A549 (cell line): ENCODE measurements around the gene GAL3ST3. TPM values are rescaled to one million over a fixed set of nuclear protein-coding genes. Genes with fewer than 3 reads are reported as not detected.

Experiments
- ATAC-seq, 2 experiments: fragments of 200-7000 bp in 1 of 2; fragments of >200 bp in 1 of 2; cut with Nextera tagmentation in 1 of 2; cut with Tn5 transposase in 1 of 2; 3 replicates each; pipeline versions ENCODE4 v1.8.0 to v1.9.1; 2018 to 2020; ENCODE audit warnings: mild to moderate bottlenecking in 1 of 2, moderate library complexity in 1 of 2
- CTCF ChIA-PET: fragments of 300-600 bp; sonication (Branson Sonifier 250); formaldehyde crosslinking; extraction: SDS; loops from one replicate; lab custom pipeline; 2021; ENCODE audit warnings: antibody characterized with exemption, inconsistent platforms; lab: Yijun Ruan, JAX
- POLR2A ChIA-PET: fragments of 350-600 bp; formaldehyde crosslinking; extraction: SDS; loops from one replicate; lab custom pipeline; 2021; ENCODE audit warnings: antibody characterized with exemption, inconsistent platforms; lab: Yijun Ruan, JAX
- DNase-seq, 2 experiments: peaks; one replicate each; pipeline versions ENCODE4 v3.0.0 to v3.0.0-alpha.2; 2011 to 2016; ENCODE audit warnings: low read depth in 1 of 2, low spot score in 1 of 2
- FAIRE-seq: peaks from 2 replicates; lab custom pipeline; 2011; peaks lifted over from hg19 to GRCh38; lab: Jason Lieb, UNC
- H3K27ac ChIP-seq, 2 experiments: fragments of >200 bp; sonication (Bioruptor Twin); formaldehyde crosslinking; 3 replicates each; pipeline ENCODE4 v1.5.1; 2016 to 2017
- H3K4me1 ChIP-seq: fragments of >200 bp; sonication (Bioruptor Twin); formaldehyde crosslinking; 3 replicates; pipeline ENCODE4 v1.6.1; 2016
- H3K4me2 ChIP-seq: fragments of >200 bp; sonication (Bioruptor Twin); formaldehyde crosslinking; 3 replicates; pipeline ENCODE4 v1.6.1; 2016
- H3K4me3 ChIP-seq: fragments of >200 bp; sonication (Bioruptor Twin); formaldehyde crosslinking; 3 replicates; pipeline ENCODE4 v1.5.1; 2016
- H3K9me3 ChIP-seq: fragments of >200 bp; sonication (Bioruptor Twin); formaldehyde crosslinking; 3 replicates; pipeline ENCODE4 v1.6.1; 2016
- BCL3 ChIP-seq: fragments of >200 bp; sonication (Bioruptor Twin); formaldehyde crosslinking; IDR thresholded peaks from 3 replicates; pipeline ENCODE4 v1.6.1; 2016
- BHLHE40 ChIP-seq: IDR thresholded peaks from 2 replicates; pipeline ENCODE4 v1.6.1; 2012; ENCODE audit warnings: low read depth, low read length, inconsistent platforms
- CEBPB ChIP-seq, 2 experiments: fragments of >200 bp in 1 of 2; sonication (Bioruptor Twin) in 1 of 2; formaldehyde crosslinking in 1 of 2; IDR thresholded peaks; 2 replicates each; pipeline ENCODE4 v1.6.1; 2012 to 2016
- EHF ChIP-seq: fragments of 250-450 bp; sonication (Bioruptor Pico); IDR thresholded peaks from 2 replicates; pipeline ENCODE4 v1.5.0; 2020; ENCODE audit warnings: mild to moderate bottlenecking
- EP300 ChIP-seq, 2 experiments: fragments of >200 bp; sonication (Bioruptor Twin); formaldehyde crosslinking; IDR thresholded peaks; 2 replicates in 1 of 2; 3 replicates in 1 of 2; pipeline ENCODE4 v1.6.1; 2016 to 2017
- ESRRA ChIP-seq: fragments of 150-350 bp; IDR thresholded peaks from 2 replicates; pipeline ENCODE4 v1.6.1; 2014; ENCODE audit warnings: mild to moderate bottlenecking, low read length, borderline replicate concordance
- FOSB ChIP-seq: fragments of 250-450 bp; sonication (Bioruptor Pico); IDR thresholded peaks from 2 replicates; pipeline ENCODE4 v1.5.0; 2020; ENCODE audit warnings: mild to moderate bottlenecking, moderate library complexity
- FOSL2 ChIP-seq, 2 experiments: fragments of 450-650 bp in 1 of 2; fragments of >200 bp in 1 of 2; sonication (Bioruptor Twin) in 1 of 2; formaldehyde crosslinking; IDR thresholded peaks; 2 replicates each; pipeline versions ENCODE4 v1.5.0 to v1.6.1; 2016 to 2020; ENCODE audit warnings: mild to moderate bottlenecking in 1 of 2, moderate library complexity in 1 of 2
- HDAC2 ChIP-seq: fragments of 200-600 bp; sonication (generic); IDR thresholded peaks from 2 replicates; pipeline ENCODE4 v1.6.1; 2016
- HMGXB4 ChIP-seq: fragments of 250-450 bp; sonication (Bioruptor Pico); IDR thresholded peaks from 2 replicates; pipeline ENCODE4 v1.5.0; 2021; ENCODE audit warnings: mild to moderate bottlenecking, moderate library complexity, borderline replicate concordance
- HOXA7 ChIP-seq: fragments of 250-450 bp; sonication (Bioruptor Pico); IDR thresholded peaks from 2 replicates; pipeline ENCODE4 v1.5.0; 2020; ENCODE audit warnings: mild to moderate bottlenecking, moderate library complexity
- JUN ChIP-seq, 2 experiments: fragments of >200 bp; sonication (Bioruptor Twin); formaldehyde crosslinking; IDR thresholded peaks; 2 replicates in 1 of 2; 3 replicates in 1 of 2; pipeline ENCODE4 v1.6.1; 2016 to 2017
- MYC ChIP-seq: IDR thresholded peaks from 2 replicates; pipeline ENCODE4 v1.6.1; 2012; ENCODE audit warnings: mild to moderate bottlenecking, inconsistent platforms, low read length, improper control_type of control experiment, borderline replicate concordance
- NFE2L2 ChIP-seq: fragments of 150-350 bp; conservative IDR thresholded peaks from 2 replicates; pipeline ENCODE4 v1.6.1; 2014; ENCODE audit warnings: low read length
- POLR2A ChIP-seq: IDR thresholded peaks from 2 replicates; pipeline ENCODE4 v1.6.1; 2012; ENCODE audit warnings: mild to moderate bottlenecking, low read length
- POLR2AphosphoS2 ChIP-seq: conservative IDR thresholded peaks from 2 replicates; pipeline ENCODE4 v1.6.1; 2012; ENCODE audit warnings: low read length, improper control_type of control experiment, inconsistent platforms
- REST ChIP-seq: fragments of 200-600 bp; sonication (generic); IDR thresholded peaks from 2 replicates; pipeline ENCODE4 v1.6.1; 2016; ENCODE audit warnings: antibody characterized with exemption, mild to moderate bottlenecking, moderate library complexity
- RNF2 ChIP-seq: fragments of 200-600 bp; sonication (generic); IDR thresholded peaks from 2 replicates; pipeline ENCODE4 v1.6.1; 2016; ENCODE audit warnings: low read depth, mild to moderate bottlenecking, antibody characterized with exemption, moderate library complexity, borderline replicate concordance
- USF2 ChIP-seq: fragments of 450-650 bp; IDR thresholded peaks from 2 replicates; pipeline ENCODE4 v1.6.1; 2014; ENCODE audit warnings: antibody characterized with exemption
- ZFP36 ChIP-seq: fragments of 450-650 bp; IDR thresholded peaks from 2 replicates; pipeline ENCODE4 v1.6.1; 2014; ENCODE audit warnings: borderline replicate concordance; ENCODE audit not compliant: partially characterized antibody
- WGBS: methylation state at CpG from one replicate; pipeline ENCODE4 v1.1.6; 2017; ENCODE audit errors: missing lambda C conversion rate; 5-methylcytosine and 5-hydroxymethylcytosine counted together
- polyA plus RNA-seq, 4 experiments: library from polyadenylated mRNA; depleted of rRNA in 3 of 4; stranded (reverse); fragments of >200 nt; fragmentation: RNase III in 1 of 4; extraction: RNeasy Plus Mini Kit Qiagen cat#74134 plus additional on column Dnase treatment in 1 of 4; gene quantifications; 2 replicates in 3 of 4; 3 replicates in 1 of 4; pipeline ENCODE4 v1.2.3, GENCODE V29; 2011 to 2017

The GAL3ST3 gene
- polyA plus RNA-seq, 2 of the 4 experiments (the other 2 are of a cell fraction) = not detected

GRCh38 chr11:66020212-66020611 is 28.7 kb downstream of the GAL3ST3 start:
- POLR2A ChIA-PET = interaction anchor here (0.5 kb wide), 1 partner anchor 18 kb away, joined by 6 read pairs; the partner anchor contains the start of genes BANF1 and EIF1AD
- H3K4me3 ChIP-seq = no peak overlapping the region
- 81% methylated on average over 8 of the region's 8 CpGs for WGBS
- H3K27ac ChIP-seq = peak overlapping the region in 1 of 2 experiments; percentile 77; a peak in 4 of 6 replicates
- H3K9me3 ChIP-seq = no peaks in the 10 kb centered on the region
- peaks cover 18% of the 10 kb centered on the region for H3K4me1 ChIP-seq
- TF ChIP-seq ZFP36 = no peak
- TF ChIP-seq REST = no peak
- TF ChIP-seq EP300 (IDR thresholded peaks at IDR 0.05) = no peak
- no peak for TF ChIP-seq NFE2L2
- TF ChIP-seq MYC = no peak
- no peak for TF ChIP-seq ESRRA
- CTCF ChIA-PET = interaction anchor here (1.0 to 6.5 kb wide), 4 partner anchors 11 to 90 kb away, joined by 3 to 188 read pairs (median 62); partner anchors contain the start of gene CST6
- DNase-seq = no peak
- H3K4me2 ChIP-seq = no peak overlapping the region
- no peak for ATAC-seq
- FAIRE-seq = no peak

GRCh38 chr11:66017321-66017720 is 31.6 kb downstream of the GAL3ST3 start:
- ATAC-seq (no peak), FAIRE-seq (no peak), DNase-seq (no peak)
- no peak overlapping the region for H3K27ac ChIP-seq
- CTCF ChIA-PET = no interaction called here
- H3K9me3 ChIP-seq = no peaks in the 10 kb centered on the region
- no peak overlapping the region for H3K4me2 ChIP-seq
- 85% methylated on average over 4 of the region's 4 CpGs for WGBS
- TF ChIP-seq HOXA7 (CRISPR knock-in tag) = no peak
- no peak for TF ChIP-seq RNF2
- TF ChIP-seq USF2 = no peak
- no peak for TF ChIP-seq JUN (IDR thresholded peaks at IDR 0.05)
- TF ChIP-seq HDAC2 = no peak
- no peak for TF ChIP-seq POLR2A
- no peak for TF ChIP-seq CEBPB (IDR thresholded peaks at IDR 0.05)
- no peak for TF ChIP-seq BHLHE40
- TF ChIP-seq EP300 (IDR thresholded peaks at IDR 0.05) = no peak
- no peak for TF ChIP-seq POLR2AphosphoS2
- no peak for TF ChIP-seq FOSB (CRISPR knock-in tag)
- no peak for TF ChIP-seq EHF
- no peak for TF ChIP-seq HMGXB4 (CRISPR knock-in tag)
- no peak for TF ChIP-seq BCL3
- no peak for TF ChIP-seq FOSL2 (IDR thresholded peaks at IDR 0.05)
- no peak for TF ChIP-seq FOSL2 (CRISPR knock-in tag; IDR thresholded peaks at IDR 0.05)
- TF ChIP-seq, all 56 proteins: peak for 0
- no peak overlapping the region for H3K4me3 ChIP-seq
- peaks cover 24% of the 10 kb centered on the region for H3K4me1 ChIP-seq
- POLR2A ChIA-PET = interaction anchor here (0.7 kb wide), 2 partner anchors 85 to 263 kb away, joined by 4 to 5 read pairs; no protein-coding TSS in a partner anchor
